ENCODE results near the gene DCAF11.
A peak's percentile ranks its signal among the peaks of the same experiment; 100 is the strongest.

Gene DCAF11

GRCh38 chr14:24135834-24136683, 21.5 kb downstream of the DCAF11 start, which contains the start of gene PSME1:
TSS of gene PSME1 (plus strand) at chr14:24136194. CDS start at chr14:24136263, 69 bp downstream.
- H3K27ac Mint-ChIP-seq (ENCODE audit: low read depth) = peak within 1 kb of the TSS; percentile 89
- H3K4me1 Mint-ChIP-seq = peaks cover 51% of the 10 kb centered on the region
- peaks cover 12% of the 10 kb centered on the region for H3K36me3 Mint-ChIP-seq (ENCODE audit: insufficient read depth)
- ATAC-seq (replicated peaks; ENCODE audit: extremely low read depth, poor library complexity, severe bottlenecking) (peak; percentile 93), DNase-seq (ENCODE audit: low spot score in 2 of 2) (peak; percentile 92 to 93)
- H3K9me3 Mint-ChIP-seq = no peaks in the 10 kb centered on the region
- peak within 1 kb of the TSS; percentile 90 for H3K4me3 Mint-ChIP-seq
- H3K27me3 Mint-ChIP-seq = no peaks in the 10 kb centered on the region

- Mint-ChIP-seq H3K27ac (ENCODE audit: low read depth) (peak overlapping the region; percentile 79), H3K9me3 (no peaks in the 10 kb centered on the region), H3K4me3 (peak overlapping the region; percentile 90), H3K27me3 (no peaks in the 10 kb centered on the region), H3K36me3 (ENCODE audit: insufficient read depth) (peaks cover 15% of the 10 kb centered on the region), H3K4me1 (peaks cover 48% of the 10 kb centered on the region)
- no peak for DNase-seq (ENCODE audit: low spot score in 2 of 2)
- ATAC-seq (replicated peaks; ENCODE audit: extremely low read depth, poor library complexity, severe bottlenecking) = no peak
These were observed 22.3 kb downstream of the DCAF11 start for GRCh38 chr14:24136684-24137528.

GRCh38 chr14:24137529-24138395, 23.2 kb downstream of the DCAF11 start:
- no peak for ATAC-seq (replicated peaks; ENCODE audit: extremely low read depth, poor library complexity, severe bottlenecking)
- H3K9me3 Mint-ChIP-seq = no peaks in the 10 kb centered on the region
- no peak for DNase-seq (ENCODE audit: low spot score in 2 of 2)
- H3K36me3 Mint-ChIP-seq (ENCODE audit: insufficient read depth) = peaks cover 17% of the 10 kb centered on the region
- no peaks in the 10 kb centered on the region for H3K27me3 Mint-ChIP-seq
- H3K27ac Mint-ChIP-seq (ENCODE audit: low read depth) = no peak overlapping the region
- H3K4me1 Mint-ChIP-seq = peaks cover 42% of the 10 kb centered on the region
- H3K4me3 Mint-ChIP-seq = peak overlapping the region; percentile 90

- Mint-ChIP-seq H3K27me3 (no peaks in the 10 kb centered on the region), H3K27ac (ENCODE audit: low read depth) (peak overlapping the region; percentile 24), H3K36me3 (ENCODE audit: insufficient read depth) (peaks cover 17% of the 10 kb centered on the region)
These were observed 24.1 kb downstream of the DCAF11 start for GRCh38 chr14:24138396-24139271.

GRCh38 chr14:24139272-24139934, 24.8 kb downstream of the DCAF11 start:
- H3K27ac Mint-ChIP-seq (ENCODE audit: low read depth) = peak overlapping the region; percentile 24
- H3K9me3 Mint-ChIP-seq = no peaks in the 10 kb centered on the region
- DNase-seq (ENCODE audit: low spot score in 2 of 2) (no peak), ATAC-seq (replicated peaks; ENCODE audit: extremely low read depth, poor library complexity, severe bottlenecking) (no peak)
- H3K27me3 Mint-ChIP-seq = no peaks in the 10 kb centered on the region
- H3K36me3 Mint-ChIP-seq (ENCODE audit: insufficient read depth) = peaks cover 17% of the 10 kb centered on the region
- peaks cover 50% of the 10 kb centered on the region for H3K4me1 Mint-ChIP-seq
- H3K4me3 Mint-ChIP-seq = peak overlapping the region; percentile 73

More at GRCh38 chr14:24138396-24139271, 24.1 kb downstream of the DCAF11 start:
- Mint-ChIP-seq H3K4me1 (peaks cover 45% of the 10 kb centered on the region), H3K4me3 (peak overlapping the region; percentile 73), H3K9me3 (no peaks in the 10 kb centered on the region)
- DNase-seq (ENCODE audit: low spot score in 2 of 2) (no peak), ATAC-seq (replicated peaks; ENCODE audit: extremely low read depth, poor library complexity, severe bottlenecking) (no peak)

- no peaks in the 10 kb centered on the region for H3K27me3 Mint-ChIP-seq
- ATAC-seq (replicated peaks; ENCODE audit: extremely low read depth, poor library complexity, severe bottlenecking) (peak; percentile 92), DNase-seq (ENCODE audit: low spot score in 2 of 2) (peak; percentile 97 to 99)
- H3K27ac Mint-ChIP-seq (ENCODE audit: low read depth) = peak within 1 kb of the TSS; percentile 88
- H3K4me1 Mint-ChIP-seq = peaks cover 59% of the 10 kb centered on the region
- H3K36me3 Mint-ChIP-seq (ENCODE audit: insufficient read depth) = peaks cover 23% of the 10 kb centered on the region
- peak within 1 kb of the TSS; percentile 73 for H3K4me3 Mint-ChIP-seq
- no peaks in the 10 kb centered on the region for H3K9me3 Mint-ChIP-seq
These were observed 26.7 kb downstream of the DCAF11 start, which contains the start of gene EMC9 for GRCh38 chr14:24141097-24141880. TSS of gene EMC9 (minus strand) at chr14:24141591. CDS start at chr14:24141304, 287 bp downstream.

GRCh38 chr14:24143511-24143910, 28.9 kb downstream of the DCAF11 start:
- Mint-ChIP-seq H3K9me3 (no peaks in the 10 kb centered on the region), H3K4me1 (peaks cover 57% of the 10 kb centered on the region), H3K36me3 (ENCODE audit: insufficient read depth) (peaks cover 22% of the 10 kb centered on the region), H3K27ac (ENCODE audit: low read depth) (no peak overlapping the region), H3K4me3 (peak overlapping the region; percentile 4), H3K27me3 (no peaks in the 10 kb centered on the region)
- ATAC-seq (replicated peaks; ENCODE audit: extremely low read depth, poor library complexity, severe bottlenecking) = no peak
- no peak for DNase-seq (ENCODE audit: low spot score in 2 of 2)

- H3K4me3 Mint-ChIP-seq = peak overlapping the region; percentile 4
- H3K27ac Mint-ChIP-seq (ENCODE audit: low read depth) = no peak overlapping the region
- peaks cover 58% of the 10 kb centered on the region for H3K4me1 Mint-ChIP-seq
- H3K36me3 Mint-ChIP-seq (ENCODE audit: insufficient read depth) = peaks cover 26% of the 10 kb centered on the region
- H3K27me3 Mint-ChIP-seq = no peaks in the 10 kb centered on the region
- no peaks in the 10 kb centered on the region for H3K9me3 Mint-ChIP-seq
- no peak for DNase-seq (ENCODE audit: low spot score in 2 of 2)
- no peak for ATAC-seq (replicated peaks; ENCODE audit: extremely low read depth, poor library complexity, severe bottlenecking)
These were observed 29.9 kb downstream of the DCAF11 start for GRCh38 chr14:24144451-24144850.

- H3K36me3 Mint-ChIP-seq (ENCODE audit: insufficient read depth) = peaks cover 31% of the 10 kb centered on the region
- no peaks in the 10 kb centered on the region for H3K9me3 Mint-ChIP-seq
- peaks cover 58% of the 10 kb centered on the region for H3K4me1 Mint-ChIP-seq
- H3K27me3 Mint-ChIP-seq = no peaks in the 10 kb centered on the region
- ATAC-seq (replicated peaks; ENCODE audit: extremely low read depth, poor library complexity, severe bottlenecking) (no peak), DNase-seq (ENCODE audit: low spot score in 2 of 2) (no peak)
- no peak overlapping the region for H3K27ac Mint-ChIP-seq (ENCODE audit: low read depth)
- H3K4me3 Mint-ChIP-seq = peak overlapping the region; percentile 98
These were observed 30.6 kb downstream of the DCAF11 start for GRCh38 chr14:24145219-24145618.

GRCh38 chr14:24145690-24146452, 31.3 kb downstream of the DCAF11 start:
- no peaks in the 10 kb centered on the region for H3K27me3 Mint-ChIP-seq
- no peak for DNase-seq (ENCODE audit: low spot score in 2 of 2)
- no peak for ATAC-seq (replicated peaks; ENCODE audit: extremely low read depth, poor library complexity, severe bottlenecking)
- no peaks in the 10 kb centered on the region for H3K9me3 Mint-ChIP-seq
- peak overlapping the region; percentile 98 for H3K4me3 Mint-ChIP-seq
- peaks cover 33% of the 10 kb centered on the region for H3K36me3 Mint-ChIP-seq (ENCODE audit: insufficient read depth)
- H3K4me1 Mint-ChIP-seq = peaks cover 64% of the 10 kb centered on the region
- H3K27ac Mint-ChIP-seq (ENCODE audit: low read depth) = peak overlapping the region; percentile 92

Data from central memory CD8-positive, alpha-beta T cell (primary cell).